Measurements from ENCODE around the gene EFNA4. TPM values are rescaled to one million over a fixed set of nuclear protein-coding genes. Genes with fewer than 3 reads are reported as not detected.
"Not testable (repeated sequence)": the region's sequence is repeated elsewhere in the genome, so short reads cannot be mapped to it uniquely, and the experiment has no call there.

EFNA4 gene
- total RNA-seq, 2 donors from 2014 or later: 2.2 to 3.5 TPM

GRCh38 chr1:155113450-155113980 is 50.0 kb downstream of the EFNA4 start:
- no peak overlapping the region for H3K4me3 ChIP-seq
- DNase-seq (ENCODE audit: low spot score): no peak
- no peaks in the 10 kb centered on the region for H3K4me1 ChIP-seq
- no peaks in the 10 kb centered on the region for H3K9me3 ChIP-seq
- H3K27me3 ChIP-seq: no peaks in the 10 kb centered on the region
- no peak for TF ChIP-seq CTCF (IDR thresholded peaks at IDR 0.05)
- no peak overlapping the region for H3K27ac ChIP-seq
- H3K36me3 ChIP-seq: no peaks in the 10 kb centered on the region

GRCh38 chr1:155116113-155116764 is 52.7 kb downstream of the EFNA4 start:
- no peak overlapping the region for H3K4me3 ChIP-seq
- H3K36me3 ChIP-seq: no peaks in the 10 kb centered on the region
- no peaks in the 10 kb centered on the region for H3K9me3 ChIP-seq
- no peaks in the 10 kb centered on the region for H3K4me1 ChIP-seq
- H3K27me3 ChIP-seq: no peaks in the 10 kb centered on the region
- H3K27ac ChIP-seq: no peak overlapping the region
- no peak for DNase-seq (ENCODE audit: low spot score)
- no peak for TF ChIP-seq CTCF (IDR thresholded peaks at IDR 0.05)

DNA sequence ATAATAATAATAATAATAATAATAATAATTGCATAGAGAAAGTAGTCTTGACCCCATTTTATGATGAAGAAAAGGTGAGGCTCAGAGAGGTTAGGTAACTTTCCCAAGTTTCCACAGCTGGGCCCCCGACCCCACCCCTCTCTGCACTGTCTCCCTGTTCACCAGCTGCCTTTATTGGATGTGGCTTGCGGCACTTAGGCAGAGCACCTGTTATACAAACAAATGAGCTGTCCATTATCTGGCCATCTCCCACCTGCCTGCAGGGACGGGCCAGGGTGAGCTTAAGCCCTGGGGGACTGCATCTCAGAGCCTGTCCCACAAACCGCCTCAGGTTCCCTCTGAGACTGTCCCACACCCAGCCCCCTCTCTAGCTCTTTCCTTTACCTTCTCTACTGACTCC is 54.1 kb downstream of the EFNA4 start:
- no peak overlapping the region for H3K27ac ChIP-seq
- no peaks in the 10 kb centered on the region for H3K27me3 ChIP-seq
- no peak for DNase-seq (ENCODE audit: low spot score)
- no peaks in the 10 kb centered on the region for H3K4me1 ChIP-seq
- H3K4me3 ChIP-seq: no peak overlapping the region
- H3K9me3 ChIP-seq: no peaks in the 10 kb centered on the region
- no peaks in the 10 kb centered on the region for H3K36me3 ChIP-seq
- TF ChIP-seq CTCF (IDR thresholded peaks at IDR 0.05): no peak

- not testable (repeated sequence) for H3K27me3 ChIP-seq; H3K9me3 ChIP-seq; H3K4me1 ChIP-seq; H3K4me3 ChIP-seq; DNase-seq (ENCODE audit: low spot score); H3K27ac ChIP-seq; H3K36me3 ChIP-seq
These were observed 54.5 kb downstream of the EFNA4 start for GRCh38 chr1:155118090-155118489.

Other genes starting within 250 kb of the EFNA4 start
- 1 to 10 TPM; 3.9 to 4.4 TPM for gene KCNN3, start 193.5 kb upstream of the EFNA4 start, total RNA-seq
- gene PMVK, start 127.0 kb upstream of the EFNA4 start, total RNA-seq: 10 to 100 TPM; 15.7 to 21.2 TPM
- gene PBXIP1, start 107.6 kb upstream of the EFNA4 start, total RNA-seq: 100 to 1,000 TPM in 1 of 2 donors, 10 to 100 TPM in 1; 81.4 to 101 TPM
- 10 to 100 TPM; 13.9 to 18.4 TPM for gene PYGO2, start 102.0 kb upstream of the EFNA4 start, total RNA-seq
- gene SHC1, start 93.0 kb upstream of the EFNA4 start, total RNA-seq: 10 to 100 TPM; 69.5 to 80.5 TPM
- gene CKS1B, start 89.1 kb upstream of the EFNA4 start, total RNA-seq: 10 to 100 TPM; 20.0 to 23.8 TPM
- gene FLAD1, start 80.4 kb upstream of the EFNA4 start, total RNA-seq: 10 to 100 TPM; 19.5 to 24.8 TPM
- not detected for gene LENEP, start 70.2 kb upstream of the EFNA4 start, total RNA-seq
- 10 to 100 TPM; 30.3 to 53.4 TPM for gene ZBTB7B, start 60.9 kb upstream of the EFNA4 start, total RNA-seq
- gene DCST2, start 30.0 kb upstream of the EFNA4 start, total RNA-seq: not detected
- not detected for gene DCST1, start 29.9 kb upstream of the EFNA4 start, total RNA-seq
- gene ADAM15, start 12.4 kb upstream of the EFNA4 start, total RNA-seq: 10 to 100 TPM; 64.6 to 96.7 TPM
- gene EFNA3, start 15.1 kb downstream of the EFNA4 start, total RNA-seq: 1 to 10 TPM in 1 of 2 donors, not detected in 1; 3.2 TPM
- gene EFNA1, start 64.1 kb downstream of the EFNA4 start, total RNA-seq: 10 to 100 TPM; 24.8 to 41.4 TPM
- 1 to 10 TPM; 3.7 to 10.0 TPM for gene SLC50A1, start 72.1 kb downstream of the EFNA4 start, total RNA-seq
- gene DPM3, start 76.8 kb downstream of the EFNA4 start, total RNA-seq: 10 to 100 TPM; 46.5 to 47.8 TPM
- gene KRTCAP2, start 109.6 kb downstream of the EFNA4 start, total RNA-seq: 100 to 1,000 TPM; 124 to 147 TPM
- gene TRIM46, start 110.1 kb downstream of the EFNA4 start, total RNA-seq: under 1 TPM in 1 of 2 donors, not detected in 1; 0.20 TPM
- 10 to 100 TPM; 10.9 to 11.2 TPM for gene THBS3, start 144.2 kb downstream of the EFNA4 start, total RNA-seq
- 10 to 100 TPM; 16.2 to 27.0 TPM for gene MTX1, start 145.0 kb downstream of the EFNA4 start, total RNA-seq
- gene ENTREP3, start 191.7 kb downstream of the EFNA4 start, total RNA-seq: 10 to 100 TPM; 14.4 to 15.5 TPM
- 10 to 100 TPM; 77.2 to 77.7 TPM for gene SCAMP3, start 198.6 kb downstream of the EFNA4 start, total RNA-seq
- gene CLK2, start 209.8 kb downstream of the EFNA4 start, total RNA-seq: 10 to 100 TPM in 1 of 2 donors, 1 to 10 TPM in 1; 9.8 to 16.4 TPM
- gene HCN3, start 213.7 kb downstream of the EFNA4 start, total RNA-seq: under 1 TPM; 0.35 to 0.41 TPM
- not detected for gene PKLR, start 237.7 kb downstream of the EFNA4 start, total RNA-seq
- 10 to 100 TPM; 65.3 to 73.1 TPM for gene FDPS, start 245.1 kb downstream of the EFNA4 start, total RNA-seq